ENCODE data around the gene PTPRD. TPM values are rescaled to one million over a fixed set of nuclear protein-coding genes. Genes with fewer than 3 reads are reported as not detected.

PTPRD gene
- total and polyA plus RNA-seq, 2 of the 4 experiments (the other 2 are of a cell fraction) = 0.07 to 0.18 TPM

DNA sequence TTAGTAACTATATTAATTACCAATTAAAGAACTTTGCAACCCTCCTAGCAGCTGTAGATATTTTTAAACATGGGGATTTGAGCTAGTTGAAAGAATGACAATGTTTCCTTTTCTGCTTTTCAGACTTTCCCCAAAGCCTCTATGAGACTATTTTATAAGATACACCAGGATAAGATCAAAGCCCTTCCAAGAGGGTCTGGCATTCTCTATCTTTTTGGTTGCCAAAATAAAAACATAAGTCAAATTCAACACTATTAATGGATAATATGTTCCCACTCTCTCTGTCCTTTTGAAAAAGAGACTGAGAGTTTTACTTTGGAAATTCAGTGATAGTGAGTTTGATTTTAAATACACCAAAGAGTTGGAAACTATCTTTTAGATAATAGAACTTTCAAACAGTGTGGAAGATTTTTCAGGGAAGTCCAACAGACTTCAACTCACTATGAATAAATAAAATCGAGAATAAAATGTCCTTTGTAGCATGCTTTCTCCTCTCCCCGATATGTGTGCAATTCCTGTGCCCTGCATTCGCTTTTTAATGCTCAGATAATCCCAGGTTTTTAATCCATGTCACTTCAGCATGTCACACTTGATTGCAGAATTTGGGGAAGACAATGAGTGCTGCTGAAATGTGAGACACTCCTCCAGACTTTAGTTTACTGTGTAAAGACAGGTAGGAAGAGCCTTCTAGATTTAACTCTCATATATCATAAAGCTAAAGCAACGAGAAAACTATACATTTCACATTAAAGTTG lies 1717.5 kb downstream of the PTPRD start:
- no peaks in the 10 kb centered on the region for H3K4me1 ChIP-seq (ENCODE audit: control insufficient read depth, insufficient read depth, low read length)
- H3K4me2 ChIP-seq (ENCODE audit: low read depth, low read length) = no peak overlapping the region
- no CpG with 5 or more reads among the region's 4 CpGs for WGBS, 2 experiments (ENCODE audit: extremely low coverage in 2 of 2, insufficient read length in 1 of 2)
- no peak overlapping the region for H2BK15ac ChIP-seq (ENCODE audit: low read depth, low read length)
- H3K27ac ChIP-seq (ENCODE audit: insufficient read depth, low read length) = no peak overlapping the region
- H4K5ac ChIP-seq (ENCODE audit: low read depth, low read length) = no peak overlapping the region
- in situ Hi-C loops (cut with MboI; ENCODE audit: low sequenced_read_pairs) (no loop called here), dilution Hi-C loops (cut with HindIII; ENCODE audit: low sequenced_read_pairs, unreplicated experiment) (no loop called here), intact Hi-C loops (cut with micrococcal nuclease) (loop anchor here (5.0 kb wide), 2 partner anchors 408 to 1053 kb away; no protein-coding TSS in a partner anchor)
- no peaks in the 10 kb centered on the region for H3K36me3 ChIP-seq (ENCODE audit: control insufficient read depth, insufficient read depth, low read length)
- H2AK9ac ChIP-seq (replicated peaks; ENCODE audit: low read depth, low read length, poor library complexity) = no peak overlapping the region
- POLR2A ChIA-PET (ENCODE audit: unreplicated experiment) = no interaction called here
- no peak overlapping the region for H2AFZ ChIP-seq (replicated peaks; ENCODE audit: low read length, poor library complexity)
- no peak overlapping the region for H3K14ac ChIP-seq (replicated peaks; ENCODE audit: low read depth, low read length)
- H2BK120ac ChIP-seq (ENCODE audit: low read depth, low read length) = no peak overlapping the region
- no peaks in the 10 kb centered on the region for H3K9me1 ChIP-seq (ENCODE audit: insufficient read depth, low read length)
- H4K91ac ChIP-seq (ENCODE audit: insufficient read depth, low read depth, low read length) = no peak overlapping the region
- no peak overlapping the region for H3K18ac ChIP-seq (ENCODE audit: low read depth, low read length)
- ATAC-seq (ENCODE audit: low read depth) = no peak
- H2BK5ac ChIP-seq (ENCODE audit: low read depth, low read length, poor library complexity, severe bottlenecking) = no peak overlapping the region
- H3K4ac ChIP-seq (ENCODE audit: low read depth, low read length) = no peak overlapping the region
- CTCF ChIA-PET = interaction anchor here (1.4 kb wide), 1 partner anchor 13 kb away, joined by 4 read pairs; no protein-coding TSS in a partner anchor
- no peak overlapping the region for H2AK5ac ChIP-seq (ENCODE audit: low read depth, low read length)
- H3K56ac ChIP-seq (ENCODE audit: extremely low read depth, insufficient read depth, low read length) = no peak overlapping the region
- H3K23ac ChIP-seq (ENCODE audit: low read depth, low read length) = no peak overlapping the region
- no peaks in the 10 kb centered on the region for H3K9me3 ChIP-seq (ENCODE audit: control insufficient read depth, insufficient read depth, low read length)
- no peak overlapping the region for H2BK20ac ChIP-seq (ENCODE audit: low read depth, low read length)
- TF ChIP-seq CEBPB (IDR thresholded peaks at IDR 0.05; ENCODE audit: low read depth, low read length) (no peak), CTCF (conservative IDR thresholded peaks at IDR 0.05; ENCODE audit: low read depth, low read length) (no peak), NFE2L2 (IDR thresholded peaks at IDR 0.05; ENCODE audit: low read depth, low read length) (no peak), MAZ (IDR thresholded peaks at IDR 0.05; ENCODE audit: borderline replicate concordance, low read depth, low read length) (no peak), MAFK (IDR thresholded peaks at IDR 0.05; ENCODE audit: low read depth, low read length) (no peak), BHLHE40 (IDR thresholded peaks at IDR 0.05; ENCODE audit: low read depth, low read length) (no peak), RCOR1 (IDR thresholded peaks at IDR 0.05; ENCODE audit: insufficient replicate concordance, low read length) (no peak), FOS (IDR thresholded peaks at IDR 0.05; ENCODE audit: low read depth, low read length) (no peak), CHD1 (IDR thresholded peaks at IDR 0.05; ENCODE audit: low read depth, low read length) (no peak), MXI1 (IDR thresholded peaks at IDR 0.05; ENCODE audit: borderline replicate concordance, low read depth, low read length) (no peak), SMC3 (IDR thresholded peaks at IDR 0.05; ENCODE audit: low read depth, low read length) (no peak)
- TF ChIP-seq, protein P1, sequence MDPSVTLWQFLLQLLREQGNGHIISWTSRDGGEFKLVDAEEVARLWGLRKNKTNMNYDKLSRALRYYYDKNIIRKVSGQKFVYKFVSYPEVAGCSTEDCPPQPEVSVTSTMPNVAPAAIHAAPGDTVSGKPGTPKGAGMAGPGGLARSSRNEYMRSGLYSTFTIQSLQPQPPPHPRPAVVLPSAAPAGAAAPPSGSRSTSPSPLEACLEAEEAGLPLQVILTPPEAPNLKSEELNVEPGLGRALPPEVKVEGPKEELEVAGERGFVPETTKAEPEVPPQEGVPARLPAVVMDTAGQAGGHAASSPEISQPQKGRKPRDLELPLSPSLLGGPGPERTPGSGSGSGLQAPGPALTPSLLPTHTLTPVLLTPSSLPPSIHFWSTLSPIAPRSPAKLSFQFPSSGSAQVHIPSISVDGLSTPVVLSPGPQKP (IDR thresholded peaks at IDR 0.05; ENCODE audit: borderline replicate concordance, low read depth, low read length) = no peak
- TF ChIP-seq, protein P2, sequence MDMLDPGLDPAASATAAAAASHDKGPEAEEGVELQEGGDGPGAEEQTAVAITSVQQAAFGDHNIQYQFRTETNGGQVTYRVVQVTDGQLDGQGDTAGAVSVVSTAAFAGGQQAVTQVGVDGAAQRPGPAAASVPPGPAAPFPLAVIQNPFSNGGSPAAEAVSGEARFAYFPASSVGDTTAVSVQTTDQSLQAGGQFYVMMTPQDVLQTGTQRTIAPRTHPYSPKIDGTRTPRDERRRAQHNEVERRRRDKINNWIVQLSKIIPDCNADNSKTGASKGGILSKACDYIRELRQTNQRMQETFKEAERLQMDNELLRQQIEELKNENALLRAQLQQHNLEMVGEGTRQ (IDR thresholded peaks at IDR 0.05; ENCODE audit: low read depth, low read length) = no peak
- H3K79me1 ChIP-seq (ENCODE audit: low read depth in 1 of 2, low read length in 2 of 2) = no peaks in the 10 kb centered on the region
- no peak overlapping the region for H3K9ac ChIP-seq (ENCODE audit: low read depth, low read length)
- no peaks in the 10 kb centered on the region for H3K27me3 ChIP-seq (ENCODE audit: control insufficient read depth, insufficient read depth, low read length)
- no TSS peak for BruUV-seq (replicated peaks)
- H4K20me1 ChIP-seq (ENCODE audit: insufficient read depth, low read length) = no peaks in the 10 kb centered on the region
- no peak overlapping the region for H4K8ac ChIP-seq (ENCODE audit: low read depth in 2 of 2, low read length in 2 of 2)
- no peak overlapping the region for H3K4me3 ChIP-seq (ENCODE audit: insufficient read depth, low read depth, low read length)
- no peak for DNase-seq
